SK-N-MC (cell line): Measurements from ENCODE around the gene KBTBD2.

Experiments
- EZH2 ChIP-seq: fragments of 200-600 bp; sonication (generic); IDR thresholded peaks from one replicate; pipeline ENCODE4 v1.6.1; 2017; ENCODE audit warnings: antibody characterized with exemption
- FOXP2 ChIP-seq: optimal IDR thresholded peaks from 2 replicates; pipeline ENCODE3; 2011; ENCODE audit warnings: mild to moderate bottlenecking, moderate library complexity; ENCODE audit not compliant: insufficient read depth; ENCODE audit errors: extremely low read length, control extremely low read depth
- POLR2AphosphoS5 ChIP-seq: IDR thresholded peaks from 2 replicates; pipeline ENCODE4 v1.6.1; 2012; ENCODE audit warnings: mild to moderate bottlenecking, low read depth, low read length, borderline replicate concordance

GRCh38 chr7:32928785-32929298 is 37.3 kb upstream of the KBTBD2 start:
- TF ChIP-seq EZH2 (no peak), POLR2AphosphoS5 (no peak), FOXP2 (no peak)
